NCI-H2107 (cell line): ENCODE data around the gene SMARCAL1.

ENCODE experiments used
- DNase-seq: peaks from one replicate; lab custom pipeline; 2025; lab: John Stamatoyannopoulos, UW

SMARCAL1 gene

DNA sequence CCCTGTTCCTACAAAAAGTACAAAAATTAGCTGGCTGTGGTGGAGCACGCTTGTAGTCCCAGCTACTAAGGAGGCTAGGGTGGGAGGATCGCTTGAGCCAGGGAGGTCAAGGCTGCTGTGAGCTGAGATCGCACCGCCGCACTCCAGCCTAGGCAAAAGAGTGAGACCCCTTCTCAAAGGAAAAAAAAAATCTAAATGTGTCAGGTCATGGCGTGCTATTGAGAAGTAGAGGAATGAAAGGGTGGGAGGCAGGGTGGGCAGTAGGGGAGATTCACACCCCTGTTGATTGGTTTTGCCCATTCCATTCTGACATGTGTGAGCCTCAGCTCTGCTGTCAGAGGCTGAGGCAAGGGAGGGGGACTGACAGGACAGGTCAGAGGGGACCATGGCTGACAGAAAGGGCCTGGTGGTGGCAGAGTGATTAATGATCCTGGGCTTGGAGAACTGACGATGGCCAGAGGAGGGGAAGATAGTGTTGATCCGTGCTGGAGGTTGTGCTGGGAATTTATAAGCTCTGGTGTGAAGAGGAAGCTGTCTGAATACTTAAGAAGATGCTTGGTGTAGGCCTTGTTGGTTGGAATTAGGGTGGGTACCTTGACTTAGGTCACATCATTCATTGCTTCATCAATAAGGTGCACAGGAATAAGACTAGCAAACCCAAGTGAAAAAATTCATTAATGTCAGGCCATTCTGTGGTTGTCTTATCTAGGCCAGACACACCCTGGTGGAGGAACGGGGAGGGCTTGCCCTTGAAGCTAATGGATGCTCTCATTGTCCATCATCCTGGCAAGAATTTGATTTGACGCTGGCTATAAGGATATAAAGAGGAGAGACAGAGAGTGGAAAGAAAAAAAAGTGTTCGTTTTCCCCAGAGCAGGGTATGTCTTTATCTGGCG, 19.1 kb upstream of the SMARCAL1 start:
- DNase-seq: no peak

DNA sequence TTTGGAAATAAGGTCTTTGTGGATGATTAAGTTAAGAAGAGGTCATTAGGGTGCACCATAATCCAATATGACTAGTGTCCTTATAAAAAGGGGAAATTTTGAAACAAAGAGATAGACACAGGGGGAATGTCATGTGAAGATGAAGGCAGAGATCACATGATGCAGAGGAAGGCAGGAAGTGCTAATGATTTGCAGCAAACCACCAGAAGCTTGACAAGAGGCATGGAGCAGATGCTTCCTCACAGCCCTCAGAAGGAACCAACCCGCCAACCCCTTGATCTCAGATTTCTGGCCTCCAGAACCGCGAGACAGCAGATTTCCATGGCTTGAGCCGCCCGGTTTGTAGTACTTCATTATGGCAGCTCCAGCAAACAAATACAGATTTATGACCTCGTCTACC, 17.4 kb upstream of the SMARCAL1 start:
- DNase-seq: no peak

DNA sequence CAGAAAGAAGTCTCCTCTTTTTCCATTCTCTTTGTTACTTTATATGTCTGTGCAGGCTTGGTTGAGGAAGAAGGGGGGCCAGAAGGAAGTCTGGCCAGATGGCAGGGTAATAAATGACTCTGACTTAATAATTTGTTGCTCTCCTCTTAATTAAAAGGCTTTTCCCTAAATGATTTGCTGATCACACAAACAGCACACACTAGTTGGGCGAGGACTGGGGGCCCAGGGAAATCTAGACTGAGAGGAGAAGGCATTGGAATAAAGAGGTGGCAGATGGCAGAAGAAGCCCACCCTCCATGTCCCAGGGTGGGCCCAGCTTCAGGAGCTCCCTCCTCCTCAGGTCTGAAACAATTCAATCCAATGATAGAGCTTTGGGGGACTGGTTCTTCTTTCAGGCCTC, 12.7 kb upstream of the SMARCAL1 start:
- no peak for DNase-seq

DNA sequence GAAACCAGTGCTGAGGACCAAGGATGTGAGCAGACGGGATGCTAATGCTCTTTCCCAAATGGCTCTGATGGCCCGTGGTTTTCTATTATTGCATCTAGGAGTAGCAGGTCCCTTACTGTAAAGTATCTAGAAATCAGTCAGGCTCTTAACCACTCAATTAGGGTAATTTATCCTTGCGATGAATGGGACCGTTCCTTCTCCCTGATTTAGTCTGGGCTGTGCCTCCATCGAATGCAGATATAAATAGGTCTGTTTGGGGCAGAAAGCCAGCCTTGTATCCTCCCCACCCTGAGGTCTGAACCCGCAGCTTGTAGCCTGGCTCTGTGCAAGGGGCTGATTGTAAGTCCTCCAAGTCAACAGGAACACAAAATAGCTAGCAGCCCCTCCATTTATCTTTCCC, 9.5 kb upstream of the SMARCAL1 start:
- DNase-seq: no peak

DNA sequence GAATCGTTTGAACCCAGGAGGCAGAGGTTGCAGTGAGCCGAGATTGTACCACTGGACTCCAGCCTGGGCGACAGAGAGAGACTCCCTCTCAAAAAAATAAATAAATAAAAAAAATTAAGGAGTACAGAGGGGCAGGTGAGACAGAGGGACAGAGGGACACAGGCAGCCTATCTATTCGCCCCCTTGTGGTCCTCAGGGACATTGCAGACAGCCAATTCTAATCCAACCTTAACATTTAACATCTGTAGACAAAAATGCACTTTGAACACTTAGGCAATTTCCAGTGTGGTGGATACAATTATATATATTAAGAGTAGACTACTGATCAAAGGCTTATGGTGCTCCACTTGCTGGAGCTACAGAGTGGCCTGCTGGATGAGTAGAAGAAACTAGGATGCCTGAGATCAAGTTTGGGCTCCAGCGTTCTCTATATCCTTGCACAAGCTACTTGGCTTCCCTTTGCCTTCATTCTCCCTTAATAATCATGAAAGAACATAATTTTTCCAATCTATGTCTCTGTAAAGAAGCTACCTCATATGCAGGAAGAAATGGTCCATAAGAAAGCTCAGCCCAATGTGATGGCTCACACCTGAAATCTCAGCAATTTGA, 8.2 kb upstream of the SMARCAL1 start:
- no peak for DNase-seq

DNA sequence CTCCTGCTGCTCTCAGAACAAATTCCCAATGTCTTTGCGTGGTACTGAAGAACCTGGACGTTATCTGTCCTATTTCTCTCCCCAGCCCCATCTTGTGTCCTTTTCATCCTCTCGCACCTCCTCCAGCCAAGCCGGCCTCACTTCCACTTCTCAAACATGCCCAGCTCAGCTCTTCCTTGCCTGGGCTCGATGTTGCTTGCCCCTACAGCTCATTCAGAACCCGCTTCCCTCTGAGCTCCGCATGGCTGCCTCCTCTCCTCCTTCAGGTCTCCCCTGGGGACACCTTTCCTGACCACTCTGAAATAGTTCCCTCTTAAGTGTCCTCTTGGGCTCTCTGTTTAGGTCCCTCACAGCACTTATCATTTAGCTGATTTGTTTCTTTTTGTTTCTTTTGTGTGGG, 6.7 kb upstream of the SMARCAL1 start:
- no peak for DNase-seq

DNA sequence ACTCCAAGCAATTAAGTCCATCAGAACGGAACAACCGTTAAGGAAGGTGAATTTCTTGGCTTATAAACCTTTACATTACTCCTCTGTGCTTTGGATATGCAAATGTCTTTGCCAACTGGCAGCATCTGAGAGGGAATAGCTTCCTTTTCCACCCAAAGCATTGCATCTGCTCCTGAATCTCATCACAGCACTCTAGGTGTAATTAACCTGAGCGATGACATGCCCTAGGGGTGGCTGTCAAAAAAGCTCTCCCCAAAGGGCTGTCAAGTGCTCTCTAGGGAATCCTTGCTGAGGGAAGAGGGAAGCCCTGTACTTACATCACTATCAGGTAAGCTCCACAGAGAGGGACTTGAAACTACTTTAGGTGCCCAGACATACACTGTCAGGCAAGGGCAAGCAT, 5.5 kb upstream of the SMARCAL1 start:
- peak; percentile 65 for DNase-seq

DNA sequence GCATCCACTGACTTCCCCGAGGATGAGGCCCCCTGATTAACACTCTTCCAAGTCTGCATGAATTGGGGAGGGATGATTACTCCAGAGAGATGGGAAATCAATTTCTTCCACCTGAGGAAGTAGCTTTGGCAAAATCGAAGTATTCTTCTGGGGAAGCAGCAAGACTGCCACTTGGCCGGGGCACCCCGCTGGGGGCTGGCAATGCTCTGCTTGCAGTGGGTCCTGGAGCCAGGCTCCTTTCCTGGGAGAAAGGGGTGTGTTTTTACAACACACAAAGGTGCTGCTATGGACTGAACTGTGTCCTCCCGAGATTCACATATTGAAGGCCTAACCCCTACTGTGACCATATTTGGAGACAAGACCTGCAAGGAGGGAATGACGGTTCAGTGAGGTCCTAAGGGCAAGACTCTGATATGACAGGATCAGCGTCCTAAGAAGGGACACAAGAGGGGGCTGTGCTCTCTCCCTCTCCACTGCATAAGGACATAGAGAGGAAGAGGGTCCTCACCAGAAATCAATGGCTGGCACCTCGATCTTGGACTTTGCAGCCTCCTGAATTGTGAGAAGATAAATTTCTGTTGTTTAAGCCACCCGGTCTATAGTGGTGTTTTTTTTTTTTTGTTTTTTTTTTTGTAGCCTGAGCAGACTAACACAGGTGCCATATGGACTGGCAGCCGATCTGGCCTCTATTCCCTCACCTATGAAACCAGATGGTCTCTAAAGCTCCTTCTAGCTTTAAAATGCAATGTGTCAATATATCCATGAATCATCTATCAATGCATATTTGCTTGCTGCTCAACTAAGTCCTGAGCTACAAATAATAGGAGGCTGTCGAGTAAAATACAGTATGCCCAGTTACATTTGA, 3.6 kb upstream of the SMARCAL1 start:
- no peak for DNase-seq

DNA sequence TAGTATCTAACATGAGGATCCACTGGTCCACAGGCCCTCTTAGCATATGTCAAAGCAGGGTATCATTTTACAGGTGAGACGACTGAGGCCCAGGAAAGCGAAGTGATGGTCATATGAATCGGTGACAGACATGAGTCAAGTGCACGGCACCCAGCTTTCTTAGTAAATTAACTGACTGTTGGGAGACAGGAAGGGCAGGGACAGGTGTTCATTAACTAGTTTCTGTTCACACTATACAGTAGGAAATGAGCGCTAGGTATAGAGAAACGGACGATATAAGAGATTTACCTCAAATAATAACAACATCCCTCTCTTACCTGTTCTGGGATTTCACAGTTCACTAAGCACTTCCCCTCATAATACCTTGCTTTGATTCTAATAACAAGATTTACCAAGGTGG, 1.7 kb upstream of the SMARCAL1 start:
- no peak for DNase-seq

DNA sequence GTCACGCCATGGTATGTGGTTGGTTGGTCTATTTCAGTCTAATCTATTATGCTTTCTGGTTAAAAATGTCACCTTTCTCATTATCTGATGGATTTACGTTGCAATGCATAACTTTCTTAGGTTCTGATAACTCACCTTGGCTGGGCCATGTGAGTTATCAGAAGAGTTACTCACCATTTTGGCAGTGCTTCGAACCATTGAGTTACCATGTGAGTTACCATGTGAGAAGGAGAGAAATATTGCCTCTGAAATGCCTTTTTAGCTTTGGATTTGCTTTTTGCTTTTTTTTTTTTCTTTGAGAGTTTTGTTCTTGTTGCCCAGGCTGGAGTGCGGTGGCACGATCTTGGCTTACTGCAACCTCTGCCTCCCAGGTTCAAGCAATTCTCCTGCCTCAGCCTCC, 1.6 kb downstream of the SMARCAL1 start:
- DNase-seq: no peak

DNA sequence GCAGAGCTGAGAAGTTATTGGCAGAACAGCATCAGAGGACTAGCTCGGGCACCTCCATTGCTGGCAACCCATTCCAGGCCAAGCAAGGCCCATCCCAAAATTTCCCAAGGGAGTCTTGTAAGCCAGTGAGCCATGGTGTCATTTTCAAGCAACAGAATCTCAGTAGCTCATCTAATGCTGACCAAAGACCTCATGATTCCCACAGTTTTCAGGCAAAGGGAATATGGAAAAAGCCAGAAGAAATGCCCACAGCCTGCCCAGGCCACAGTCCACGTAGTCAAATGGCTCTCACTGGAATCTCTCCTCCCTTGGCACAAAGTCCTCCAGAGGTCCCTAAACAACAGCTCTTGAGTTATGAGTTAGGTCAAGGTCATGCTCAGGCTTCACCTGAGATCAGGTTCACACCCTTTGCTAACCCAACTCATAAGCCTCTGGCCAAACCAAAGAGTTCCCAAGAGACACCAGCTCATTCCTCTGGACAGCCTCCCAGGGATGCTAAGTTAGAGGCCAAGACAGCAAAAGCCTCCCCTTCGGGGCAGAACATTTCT, 2.6 kb downstream of the SMARCAL1 start:
- DNase-seq: no peak

DNA sequence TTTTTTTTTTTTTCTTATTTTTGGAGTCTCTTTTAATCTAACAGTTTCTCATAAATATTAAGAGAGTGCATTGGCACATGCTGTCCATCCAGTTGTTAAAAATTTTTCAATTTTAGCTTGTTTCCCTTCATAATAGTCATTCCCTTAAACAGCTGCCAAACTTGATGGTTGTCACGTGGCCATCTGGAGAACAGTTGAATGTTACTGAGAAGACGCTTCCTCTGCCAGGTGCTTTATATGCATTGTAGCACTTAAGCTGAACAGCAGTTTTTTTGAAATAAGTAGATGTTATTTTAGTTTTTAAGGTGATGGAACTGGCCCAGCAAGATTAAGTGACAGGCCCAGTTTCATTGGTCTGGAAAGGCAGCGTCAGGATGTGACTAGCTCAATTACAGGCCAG, 3.3 kb downstream of the SMARCAL1 start:
- DNase-seq: no peak

DNA sequence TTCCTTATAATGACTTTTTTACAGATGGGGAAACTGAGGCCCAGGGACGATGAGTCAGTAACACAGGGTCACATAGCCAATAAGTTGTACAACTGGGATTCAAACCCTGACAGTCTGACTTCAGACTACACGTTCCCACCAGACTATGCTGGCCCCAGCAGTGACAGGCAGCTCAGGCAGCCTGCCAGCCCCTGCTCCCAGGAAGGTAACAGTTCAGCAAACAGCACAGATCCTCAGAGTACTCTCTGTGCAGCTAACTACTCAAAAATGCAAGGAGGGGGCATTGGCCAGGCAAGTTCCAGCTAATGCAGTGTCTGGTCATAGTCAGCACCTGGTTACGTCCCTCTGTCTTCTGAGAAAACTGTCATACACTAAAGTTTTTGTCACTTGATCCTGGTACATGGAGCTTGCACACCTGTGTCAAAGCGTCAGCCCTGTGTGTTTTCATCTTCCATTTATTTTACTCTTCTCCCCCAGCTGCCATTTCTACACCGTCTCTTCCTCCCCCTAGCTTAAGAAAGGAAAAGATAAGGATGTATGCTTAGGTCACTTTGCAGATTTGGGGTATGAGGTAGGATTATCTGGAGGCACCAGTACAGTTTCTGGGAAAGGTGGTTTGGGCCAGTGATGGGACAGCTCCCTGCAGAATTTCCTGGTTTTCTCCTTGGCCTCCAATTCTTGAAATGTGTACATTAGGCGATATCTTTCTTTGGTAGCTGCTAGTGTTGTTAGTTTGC, 4.5 kb downstream of the SMARCAL1 start:
- DNase-seq: no peak

DNA sequence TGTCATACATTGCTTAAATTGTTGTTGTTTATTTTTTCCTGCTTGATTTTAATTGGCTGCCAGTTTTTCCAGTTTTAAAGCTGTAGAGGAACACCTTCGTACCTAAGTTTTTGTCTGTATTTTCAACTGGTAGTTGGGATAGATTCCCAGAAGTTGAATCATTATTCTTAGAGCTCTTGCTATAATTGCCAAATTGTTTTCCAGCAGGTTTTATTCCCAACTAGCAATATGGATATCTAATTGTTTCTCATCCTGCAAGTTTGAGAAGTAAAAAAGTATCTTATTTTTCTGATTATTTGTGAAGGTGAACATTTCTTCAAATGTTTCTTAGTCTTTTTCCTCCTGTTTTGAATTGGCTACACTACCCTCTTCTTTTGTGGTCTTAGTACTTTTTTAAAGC, 6.7 kb downstream of the SMARCAL1 start:
- no peak for DNase-seq

DNA sequence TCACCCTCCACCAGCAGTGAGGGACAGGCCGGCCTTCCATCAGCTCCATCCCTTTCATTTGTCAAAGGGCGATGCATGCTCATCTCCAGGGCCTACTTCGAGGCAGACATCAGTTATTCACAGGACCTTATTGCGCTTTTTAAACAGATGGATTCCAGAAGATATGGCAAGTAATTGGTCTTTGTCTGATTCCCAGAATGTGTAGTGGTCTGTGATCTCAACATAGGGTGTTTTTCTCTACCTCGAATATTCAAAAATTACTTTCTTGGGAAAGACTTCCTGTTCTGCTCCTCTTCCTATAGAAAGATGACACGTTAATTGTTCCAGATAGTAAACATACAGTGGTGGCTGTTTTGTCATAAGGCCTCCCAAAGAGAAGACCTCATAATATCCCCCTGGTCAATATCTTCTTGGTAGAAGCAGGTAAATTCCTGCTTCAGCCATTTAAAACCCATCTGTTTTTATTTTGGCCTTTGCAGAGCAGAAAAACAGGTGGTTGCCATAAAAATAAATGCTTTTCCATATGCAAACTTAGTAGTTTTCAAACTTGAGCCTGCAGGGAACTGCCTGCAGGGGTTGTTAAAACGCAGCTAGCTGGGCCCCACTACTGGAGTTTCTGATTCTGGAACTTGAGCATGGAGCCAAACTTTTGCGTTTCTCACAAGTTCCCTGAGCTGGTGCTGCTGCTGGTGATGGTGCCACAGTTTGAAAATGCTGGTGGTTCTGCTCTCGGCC, 8.2 kb downstream of the SMARCAL1 start:
- DNase-seq: no peak

DNA sequence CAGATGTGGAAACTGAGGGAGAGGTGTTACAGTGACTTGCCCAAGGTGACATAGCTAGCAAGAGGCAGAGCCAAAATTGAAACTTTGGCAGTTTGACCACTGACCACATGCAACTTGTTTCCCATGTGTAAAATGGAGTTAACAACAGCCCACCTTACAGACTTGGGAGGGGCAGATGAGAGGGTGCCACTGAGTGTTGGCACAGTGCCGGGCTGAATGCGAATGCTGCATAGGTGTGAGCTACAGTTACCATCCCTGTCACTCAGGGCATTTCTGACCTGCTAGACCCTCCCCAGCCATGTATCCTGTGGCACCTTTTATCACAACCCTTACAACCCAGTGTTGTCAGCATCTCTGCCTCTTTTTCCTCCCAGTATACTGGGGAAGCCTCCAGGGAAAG, 10.8 kb downstream of the SMARCAL1 start:
- DNase-seq: no peak

DNA sequence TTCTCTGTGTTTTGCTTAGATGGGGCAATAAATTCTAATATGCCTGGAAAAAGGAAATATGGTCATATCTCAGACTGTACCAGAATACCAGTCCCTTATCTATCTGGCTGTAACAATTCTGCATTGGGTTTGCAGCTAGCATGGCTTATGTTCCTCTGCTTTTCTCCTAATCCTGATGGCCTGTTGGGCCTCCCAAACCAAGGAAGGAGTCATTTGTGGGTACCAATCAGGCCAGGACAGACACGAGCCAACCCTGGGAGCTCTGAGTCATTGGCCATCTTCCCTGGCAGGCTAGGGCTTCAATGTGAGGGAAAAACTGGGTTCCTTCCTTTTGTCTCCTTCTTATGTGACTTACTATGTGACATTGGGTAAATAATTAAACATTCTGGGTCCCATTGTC, 12.0 kb downstream of the SMARCAL1 start:
- no peak for DNase-seq

DNA sequence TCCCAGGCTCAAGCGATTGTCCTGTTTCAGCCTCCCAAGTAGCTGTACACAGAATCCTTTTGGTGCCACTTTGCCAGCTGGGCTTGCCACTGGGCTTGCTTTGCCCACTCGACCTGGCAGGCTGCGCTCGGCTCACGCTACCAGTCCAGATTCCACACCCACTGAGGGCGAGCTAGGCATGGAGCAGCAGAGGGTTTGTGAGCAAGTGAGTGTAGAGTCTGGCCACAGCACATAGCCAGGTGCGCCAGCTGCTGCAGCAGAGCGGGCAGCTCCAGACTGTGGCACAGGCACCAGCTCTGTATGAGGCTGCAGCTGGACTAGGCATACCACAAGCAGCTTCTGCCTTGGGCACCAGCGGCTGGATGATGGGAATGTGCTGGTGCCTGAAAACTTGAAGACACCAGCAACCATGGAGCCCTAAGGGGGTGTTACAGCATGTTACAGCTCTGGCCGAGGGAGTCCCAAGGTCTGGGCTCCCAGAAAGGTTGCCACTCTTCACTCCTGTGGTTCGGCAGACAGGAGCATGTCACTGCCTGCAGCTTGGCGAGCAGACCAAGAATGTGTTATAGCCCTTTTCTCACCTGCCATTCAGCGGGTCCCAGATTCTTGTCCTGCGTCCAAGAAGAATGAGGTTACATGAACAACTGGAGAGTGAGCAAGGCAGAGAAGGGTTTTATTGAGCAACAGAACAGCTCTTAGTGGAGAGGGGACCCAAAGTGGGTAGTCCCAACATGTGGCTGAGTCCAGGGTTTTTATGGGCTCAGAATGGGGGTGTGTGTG, 12.9 kb downstream of the SMARCAL1 start:
- DNase-seq: no peak

DNA sequence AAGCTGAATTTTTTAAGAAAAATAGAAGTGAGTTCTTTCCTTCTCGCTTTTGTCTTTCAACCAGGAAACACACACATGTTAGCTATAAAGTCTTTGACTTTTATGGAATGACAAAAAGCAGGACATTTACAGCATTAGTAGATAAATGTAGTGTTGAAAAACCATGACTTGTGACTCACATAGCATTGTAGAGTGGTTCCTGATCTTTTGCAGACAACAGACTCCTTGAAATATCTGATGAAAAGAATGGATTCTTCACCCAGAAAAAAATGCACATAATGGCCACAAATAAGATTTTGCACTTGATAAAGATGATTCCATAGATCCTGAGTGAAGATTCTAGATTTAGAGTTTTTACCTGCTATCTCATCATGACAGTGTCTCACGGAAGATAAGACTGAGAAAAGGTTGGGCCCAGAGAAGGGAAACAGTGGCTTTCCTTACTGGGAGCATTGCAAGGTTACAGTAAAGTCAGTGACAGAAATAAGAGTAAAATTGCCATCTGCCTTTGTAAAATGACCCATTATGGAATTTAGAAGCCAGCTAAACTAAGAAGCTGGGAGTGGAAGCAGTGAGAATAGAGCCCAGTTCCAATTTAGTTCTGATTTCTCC, 14.0 kb downstream of the SMARCAL1 start:
- no peak for DNase-seq

DNA sequence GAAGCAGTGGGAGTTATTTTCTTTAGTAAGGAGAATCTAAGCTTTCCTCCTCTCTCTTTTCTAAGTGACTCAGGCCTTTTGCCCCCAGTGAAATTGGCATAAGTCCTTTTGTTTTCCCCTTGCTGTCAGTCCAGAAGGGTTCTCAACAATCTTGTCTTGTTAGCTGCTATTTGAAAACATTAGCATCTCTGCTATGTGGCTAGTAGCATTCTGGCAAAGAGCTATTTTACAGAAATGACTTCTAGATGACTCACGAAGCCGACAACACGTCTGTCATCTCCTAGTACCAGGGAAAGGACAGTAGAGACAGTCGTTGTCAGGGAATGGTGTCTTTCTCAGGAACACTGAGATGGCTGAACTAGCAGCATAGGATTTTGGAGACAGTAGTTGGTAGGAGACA, 14.7 kb downstream of the SMARCAL1 start:
- DNase-seq: no peak
